ENCODE results near the gene CDCA4.

CDCA4 gene

GRCh38 chr14:105059035-105059924 is 38.4 kb upstream of the CDCA4 start:
- no peak for DNase-seq
- H3K4me3 ChIP-seq (ENCODE audit: low read depth in 1 of 2, low read length in 2 of 2) = no peak overlapping the region
- ATAC-seq (ENCODE audit: insufficient read depth, low read depth) = no peak
- TF ChIP-seq EZH2 (IDR thresholded peaks at IDR 0.05; ENCODE audit: borderline replicate concordance, low read depth, low read length, severe bottlenecking) = no peak
- TF ChIP-seq, protein P1, sequence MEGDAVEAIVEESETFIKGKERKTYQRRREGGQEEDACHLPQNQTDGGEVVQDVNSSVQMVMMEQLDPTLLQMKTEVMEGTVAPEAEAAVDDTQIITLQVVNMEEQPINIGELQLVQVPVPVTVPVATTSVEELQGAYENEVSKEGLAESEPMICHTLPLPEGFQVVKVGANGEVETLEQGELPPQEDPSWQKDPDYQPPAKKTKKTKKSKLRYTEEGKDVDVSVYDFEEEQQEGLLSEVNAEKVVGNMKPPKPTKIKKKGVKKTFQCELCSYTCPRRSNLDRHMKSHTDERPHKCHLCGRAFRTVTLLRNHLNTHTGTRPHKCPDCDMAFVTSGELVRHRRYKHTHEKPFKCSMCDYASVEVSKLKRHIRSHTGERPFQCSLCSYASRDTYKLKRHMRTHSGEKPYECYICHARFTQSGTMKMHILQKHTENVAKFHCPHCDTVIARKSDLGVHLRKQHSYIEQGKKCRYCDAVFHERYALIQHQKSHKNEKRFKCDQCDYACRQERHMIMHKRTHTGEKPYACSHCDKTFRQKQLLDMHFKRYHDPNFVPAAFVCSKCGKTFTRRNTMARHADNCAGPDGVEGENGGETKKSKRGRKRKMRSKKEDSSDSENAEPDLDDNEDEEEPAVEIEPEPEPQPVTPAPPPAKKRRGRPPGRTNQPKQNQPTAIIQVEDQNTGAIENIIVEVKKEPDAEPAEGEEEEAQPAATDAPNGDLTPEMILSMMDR (IDR thresholded peaks at IDR 0.05; ENCODE audit: borderline replicate concordance, extremely low read depth, low read length, poor library complexity, severe bottlenecking) = no peak
- H4K20me1 ChIP-seq (ENCODE audit: insufficient read depth, low read length) = no peaks in the 10 kb centered on the region
- H3K9ac ChIP-seq (ENCODE audit: low read depth, low read length) = no peak overlapping the region
- no peaks in the 10 kb centered on the region for H3K79me2 ChIP-seq (ENCODE audit: insufficient read depth, low read length)
- H3K9me3 ChIP-seq (ENCODE audit: insufficient read depth, low read length, severe bottlenecking) = no peaks in the 10 kb centered on the region
- H3K4me1 ChIP-seq (ENCODE audit: insufficient read depth, low read length) = no peaks in the 10 kb centered on the region
- H3K36me3 ChIP-seq (ENCODE audit: insufficient read depth, low read length) = no peaks in the 10 kb centered on the region
- no peak overlapping the region for H3K27ac ChIP-seq (ENCODE audit: low read length)
- H3K4me2 ChIP-seq (ENCODE audit: insufficient read depth, low read length) = no peak overlapping the region
- H3K27me3 ChIP-seq (ENCODE audit: insufficient read depth, low read length, poor library complexity) = no peaks in the 10 kb centered on the region
- no peak overlapping the region for H2AFZ ChIP-seq (ENCODE audit: low read depth, low read length)

- H3K4me1 ChIP-seq (ENCODE audit: insufficient read depth, low read length) = no peaks in the 10 kb centered on the region
- DNase-seq (no peak), ATAC-seq (ENCODE audit: insufficient read depth, low read depth) (no peak)
- no peak overlapping the region for H3K9ac ChIP-seq (ENCODE audit: low read depth, low read length)
- no peak overlapping the region for H3K4me3 ChIP-seq (ENCODE audit: low read depth in 1 of 2, low read length in 2 of 2)
- no peak overlapping the region for H3K27ac ChIP-seq (ENCODE audit: low read length)
- no peaks in the 10 kb centered on the region for H3K27me3 ChIP-seq (ENCODE audit: insufficient read depth, low read length, poor library complexity)
- TF ChIP-seq EZH2 (IDR thresholded peaks at IDR 0.05; ENCODE audit: borderline replicate concordance, low read depth, low read length, severe bottlenecking) = no peak
- TF ChIP-seq, protein P1 (IDR thresholded peaks at IDR 0.05; ENCODE audit: borderline replicate concordance, extremely low read depth, low read length, poor library complexity, severe bottlenecking) = no peak
- H2AFZ ChIP-seq (ENCODE audit: low read depth, low read length) = no peak overlapping the region
- H4K20me1 ChIP-seq (ENCODE audit: insufficient read depth, low read length) = no peaks in the 10 kb centered on the region
- H3K36me3 ChIP-seq (ENCODE audit: insufficient read depth, low read length) = no peaks in the 10 kb centered on the region
- no peaks in the 10 kb centered on the region for H3K9me3 ChIP-seq (ENCODE audit: insufficient read depth, low read length, severe bottlenecking)
- no peak overlapping the region for H3K4me2 ChIP-seq (ENCODE audit: insufficient read depth, low read length)
- no peaks in the 10 kb centered on the region for H3K79me2 ChIP-seq (ENCODE audit: insufficient read depth, low read length)
Observed at GRCh38 chr14:105058521-105059034, 37.7 kb upstream of the CDCA4 start.

GRCh38 chr14:105056303-105056831 is 35.5 kb upstream of the CDCA4 start:
- Histone ChIP-seq H4K20me1 (ENCODE audit: insufficient read depth, low read length) (no peaks in the 10 kb centered on the region), H3K9ac (ENCODE audit: low read depth, low read length) (no peak overlapping the region), H3K4me2 (ENCODE audit: insufficient read depth, low read length) (no peak overlapping the region), H2AFZ (ENCODE audit: low read depth, low read length) (no peak overlapping the region), H3K4me3 (ENCODE audit: low read depth in 1 of 2, low read length in 2 of 2) (no peak overlapping the region), H3K9me3 (ENCODE audit: insufficient read depth, low read length, severe bottlenecking) (no peaks in the 10 kb centered on the region), H3K36me3 (ENCODE audit: insufficient read depth, low read length) (no peaks in the 10 kb centered on the region), H3K4me1 (ENCODE audit: insufficient read depth, low read length) (no peaks in the 10 kb centered on the region), H3K79me2 (ENCODE audit: insufficient read depth, low read length) (no peaks in the 10 kb centered on the region), H3K27ac (ENCODE audit: low read length) (no peak overlapping the region), H3K27me3 (ENCODE audit: insufficient read depth, low read length, poor library complexity) (no peaks in the 10 kb centered on the region)
- no peak for ATAC-seq (ENCODE audit: insufficient read depth, low read depth)
- TF ChIP-seq, protein P1 (IDR thresholded peaks at IDR 0.05; ENCODE audit: borderline replicate concordance, extremely low read depth, low read length, poor library complexity, severe bottlenecking) = no peak
- no peak for DNase-seq
